GM21447 (cell line): Measurements from ENCODE around the gene ZNF407.

Experiments used
- ATAC-seq: cut with Tn5 transposase; IDR thresholded peaks from one replicate; pipeline ENCODE4 v1.9.1; 2021; ENCODE audit not compliant: unreplicated experiment

ZNF407 gene

DNA sequence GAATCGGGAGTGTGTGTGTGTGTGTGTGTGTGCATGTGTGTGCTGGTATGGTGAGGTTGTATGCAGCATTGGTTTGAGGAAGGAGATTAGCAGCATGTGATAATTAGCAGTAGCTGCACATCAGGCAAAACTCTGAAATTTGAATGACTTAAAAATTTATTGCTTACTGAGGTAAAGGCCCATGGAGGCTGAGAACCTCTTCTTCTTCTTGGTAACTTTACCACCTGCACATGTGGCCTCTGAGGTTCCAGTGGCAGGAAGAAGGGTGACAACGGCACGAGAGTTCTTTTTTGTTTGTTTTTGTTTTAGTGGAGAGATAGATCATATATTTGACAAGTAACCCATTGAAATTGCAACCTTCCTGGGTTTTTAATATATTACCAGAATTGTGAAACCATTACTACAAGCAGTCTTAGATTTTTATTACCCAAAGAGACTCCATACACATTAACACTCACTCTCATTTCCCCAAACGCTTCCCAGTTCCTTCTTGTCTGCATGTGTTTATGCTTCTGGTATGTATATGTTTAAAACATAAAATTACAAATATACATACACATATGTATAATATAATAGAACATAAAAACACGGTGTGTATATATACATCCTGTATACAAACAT is 319.2 kb downstream of the ZNF407 start:
- no peak for ATAC-seq

DNA sequence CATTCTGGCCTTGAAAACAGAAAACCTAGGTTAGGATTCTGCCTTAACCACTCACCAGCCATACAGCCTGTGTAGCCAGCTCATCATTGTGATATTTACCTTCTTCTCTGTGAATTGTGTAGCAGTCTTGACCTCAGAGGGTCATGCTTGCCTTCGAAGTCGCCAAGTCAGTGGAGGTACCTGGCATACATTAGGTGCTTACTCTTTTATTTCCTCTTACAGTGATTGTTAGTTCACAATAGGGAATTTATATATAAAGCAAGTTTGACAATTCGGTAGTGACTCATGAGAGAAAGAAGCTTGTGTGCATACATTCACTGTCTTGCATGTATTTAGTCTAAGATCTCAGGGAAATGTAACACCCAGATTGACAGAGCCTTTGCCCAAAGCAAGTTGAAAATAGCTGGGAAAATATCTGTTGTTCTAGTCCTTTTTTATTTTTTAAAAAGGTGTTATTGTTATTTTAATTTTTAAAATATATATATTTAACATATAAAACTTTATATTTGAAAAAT is 320.7 kb downstream of the ZNF407 start:
- ATAC-seq, result no peak

DNA sequence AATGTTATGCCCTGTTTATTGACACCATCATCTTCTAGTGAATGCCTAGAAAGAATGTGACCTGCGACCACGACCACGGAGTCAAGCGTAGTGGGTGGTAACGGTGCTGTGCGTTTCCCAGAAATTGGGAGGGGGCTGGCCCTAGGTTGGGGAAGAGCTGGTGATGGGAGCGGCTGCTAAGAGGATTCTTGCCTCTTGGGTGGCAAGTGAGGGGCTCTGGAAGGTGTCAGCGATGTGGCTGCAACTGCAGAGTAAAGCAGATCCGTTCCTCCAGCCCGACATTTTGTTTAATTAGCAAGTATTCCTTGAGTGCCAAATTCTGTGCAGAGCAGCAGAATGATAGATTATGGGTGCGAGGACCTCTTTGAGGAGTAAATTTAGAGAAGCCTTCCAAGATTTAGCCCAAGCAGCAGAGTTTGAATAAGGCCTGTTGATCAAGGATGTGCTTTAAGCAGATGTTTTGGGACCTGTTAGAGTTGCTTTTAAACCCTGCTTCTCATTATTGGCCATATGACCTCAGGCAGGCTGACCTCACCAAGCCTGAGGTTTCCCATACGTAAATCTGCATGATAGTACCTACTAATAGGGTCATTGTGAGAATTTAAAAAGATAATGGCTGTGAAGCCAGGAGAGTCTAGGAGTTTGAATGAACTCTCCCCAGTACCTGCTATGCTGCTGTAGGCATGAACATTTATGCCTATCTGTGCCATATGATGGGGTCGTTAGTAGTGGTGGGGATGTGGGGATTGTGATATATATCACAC is 323.6 kb downstream of the ZNF407 start:
- no peak for ATAC-seq

DNA sequence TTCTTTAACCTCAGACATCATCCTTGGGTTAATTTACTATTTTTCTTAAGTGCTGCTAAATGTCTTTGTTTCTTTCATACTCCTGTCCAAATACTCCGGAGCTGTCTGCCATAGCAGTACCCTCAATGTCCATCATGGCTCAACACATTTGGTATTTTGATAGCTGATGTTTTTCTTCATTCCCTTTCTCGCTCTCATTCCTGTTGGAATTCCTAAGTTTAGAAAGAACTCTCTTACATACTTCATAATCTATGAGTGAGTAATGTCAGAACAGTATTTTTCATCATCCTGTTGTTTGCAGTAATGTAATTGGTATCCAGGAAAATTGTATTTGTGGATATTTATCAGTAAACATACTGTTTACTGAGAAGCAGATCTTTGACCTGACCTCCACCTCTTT is 328.4 kb downstream of the ZNF407 start:
- ATAC-seq, result no peak

DNA sequence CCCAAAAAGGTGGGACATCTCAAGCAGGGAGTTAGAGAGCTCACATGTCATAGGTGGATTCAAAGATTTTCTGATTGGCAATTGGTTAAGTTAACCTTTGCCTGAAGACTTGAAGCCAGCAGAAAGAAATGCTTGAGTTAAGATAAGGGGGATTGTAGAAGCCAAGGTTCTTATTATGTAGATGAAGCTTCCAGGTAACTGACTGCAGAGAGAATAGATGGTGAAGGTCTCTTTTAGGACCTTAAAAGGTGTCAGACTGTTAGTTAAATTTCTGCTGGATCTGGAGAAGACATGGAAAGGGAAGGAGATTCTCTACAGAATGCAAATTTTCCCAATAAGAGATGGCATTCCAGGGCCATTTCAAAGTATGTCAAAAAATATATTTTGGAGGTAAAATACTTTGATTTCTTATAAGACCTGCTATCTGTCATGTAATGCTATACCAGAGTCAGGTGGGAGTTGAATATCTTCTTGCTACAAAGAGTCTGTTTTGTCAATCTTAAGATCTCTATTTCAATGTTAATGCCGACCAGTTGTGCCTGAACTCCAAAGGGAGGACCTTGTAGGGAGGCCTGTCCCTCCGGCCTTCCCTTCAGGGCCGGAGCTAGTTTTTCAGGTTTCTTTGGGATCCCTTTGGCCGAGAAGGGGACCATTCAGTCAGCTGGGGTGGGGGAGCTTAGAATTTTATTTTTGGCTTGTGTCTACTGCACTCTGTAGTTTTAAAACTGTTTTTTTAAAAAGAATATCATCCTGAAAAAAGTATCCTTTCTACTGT is 330.7 kb downstream of the ZNF407 start:
- no peak for ATAC-seq

DNA sequence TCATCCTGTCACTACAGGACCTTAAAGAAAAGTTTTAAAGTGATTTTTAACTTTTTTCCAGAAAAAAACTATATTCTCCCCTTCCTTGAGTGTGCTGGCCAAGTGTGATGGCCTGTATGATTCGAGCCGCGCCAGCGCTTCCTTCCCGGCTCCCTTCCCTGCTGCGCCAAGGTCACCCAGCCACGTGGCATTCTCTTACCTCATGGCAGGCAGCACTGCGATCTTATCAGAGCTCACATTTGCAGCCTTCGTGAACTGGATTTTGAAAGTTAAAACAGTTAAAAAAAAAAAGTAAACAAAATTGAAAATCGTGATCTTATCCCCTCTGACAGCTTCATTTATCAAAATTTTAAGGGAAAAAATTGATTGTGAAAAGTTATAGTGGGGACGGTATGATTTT is 331.4 kb downstream of the ZNF407 start:
- ATAC-seq, result no peak

DNA sequence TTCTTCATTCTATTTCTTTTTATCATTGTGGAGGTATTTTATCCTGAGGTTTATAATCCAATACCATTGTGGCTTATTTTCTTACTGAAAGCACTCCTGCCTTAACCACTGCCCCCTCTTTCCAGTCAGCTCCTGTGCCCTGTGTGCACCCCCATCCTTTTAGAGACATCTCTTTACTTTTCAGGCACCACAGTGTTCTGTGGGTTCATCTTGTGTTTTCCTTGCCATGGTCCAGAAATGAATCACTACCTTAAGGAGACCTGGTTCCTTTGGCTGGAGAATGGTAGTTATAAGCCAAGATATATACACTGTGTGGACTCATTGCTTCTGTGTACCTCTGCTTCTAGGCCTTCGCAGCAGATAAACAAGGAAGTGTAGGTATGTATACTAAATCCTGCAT is 332.9 kb downstream of the ZNF407 start:
- ATAC-seq, result no peak

DNA sequence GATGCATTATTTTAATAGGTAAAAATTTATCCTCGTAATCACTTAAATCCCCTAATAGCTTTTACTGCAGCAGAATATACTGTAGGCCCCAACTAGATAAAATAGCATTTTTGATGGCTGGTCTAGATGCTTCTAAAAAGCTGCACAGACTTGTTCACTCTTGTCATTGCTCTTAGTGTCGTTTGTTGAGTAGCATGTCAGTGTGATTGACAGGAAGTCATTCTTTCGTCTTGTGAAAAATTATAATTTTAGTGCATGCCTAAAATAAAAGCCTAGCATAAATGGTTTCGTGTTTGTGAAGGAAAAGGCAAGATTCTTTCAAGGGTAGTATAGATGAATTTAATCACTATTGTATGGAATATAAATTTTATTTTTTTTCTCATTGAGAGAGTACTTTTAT is 336.3 kb downstream of the ZNF407 start:
- ATAC-seq, result no peak

DNA sequence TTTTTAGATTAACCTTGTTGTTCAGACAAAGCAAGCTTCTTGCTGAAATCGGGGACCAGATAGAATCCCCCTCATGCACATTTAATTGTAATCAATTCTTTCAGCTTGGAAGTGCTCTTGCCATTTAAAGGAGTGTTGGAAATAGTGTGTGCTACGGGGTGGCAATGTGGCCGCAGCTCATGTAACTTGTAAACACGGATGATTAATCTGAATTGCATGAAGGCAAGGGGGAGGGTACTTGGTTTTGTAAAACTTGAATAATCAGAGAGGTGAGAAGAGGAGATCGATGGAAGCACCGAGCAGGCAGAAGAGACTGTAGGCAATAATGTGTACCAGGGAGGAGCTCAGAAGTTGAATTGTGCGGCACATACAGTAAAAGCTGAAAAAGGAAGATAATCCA is 337.8 kb downstream of the ZNF407 start:
- no peak for ATAC-seq

DNA sequence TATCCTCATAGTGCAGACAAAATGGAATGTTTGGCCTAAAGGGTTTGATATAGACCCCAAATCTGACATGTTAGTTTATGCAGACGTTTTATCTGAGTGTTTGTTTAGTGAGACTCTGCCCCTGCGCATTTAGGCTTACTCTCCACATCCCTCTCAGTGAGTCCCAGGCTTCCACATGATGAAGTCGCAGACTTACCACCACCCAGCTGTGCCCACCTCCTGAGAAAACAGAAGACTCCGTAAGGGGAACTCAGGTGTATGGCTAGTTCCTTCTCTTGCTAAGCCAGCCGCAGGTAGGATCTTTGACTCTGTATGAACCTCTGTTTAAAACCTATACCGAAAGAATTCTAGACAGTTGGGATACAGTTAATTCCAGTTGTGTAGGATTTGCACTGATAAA is 338.7 kb downstream of the ZNF407 start:
- ATAC-seq, result no peak

DNA sequence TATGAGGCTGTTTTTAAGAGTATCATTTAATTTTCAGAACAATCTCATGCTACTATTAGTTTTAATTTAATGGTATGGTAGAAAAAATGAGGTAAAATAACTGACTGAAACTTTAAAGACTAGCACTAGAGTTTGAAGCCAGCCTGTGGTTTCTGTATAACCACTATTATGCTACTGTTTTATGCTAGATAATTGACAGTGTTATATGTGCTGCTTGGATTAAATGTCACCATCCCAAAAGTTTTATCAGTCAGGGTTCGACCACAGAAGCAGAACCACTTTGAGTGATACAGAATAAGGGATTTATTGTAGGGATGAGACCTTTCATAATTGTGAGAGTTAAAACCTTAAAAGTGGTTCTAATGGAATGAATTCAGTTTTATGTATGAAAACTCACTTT is 339.6 kb downstream of the ZNF407 start:
- no peak for ATAC-seq

DNA sequence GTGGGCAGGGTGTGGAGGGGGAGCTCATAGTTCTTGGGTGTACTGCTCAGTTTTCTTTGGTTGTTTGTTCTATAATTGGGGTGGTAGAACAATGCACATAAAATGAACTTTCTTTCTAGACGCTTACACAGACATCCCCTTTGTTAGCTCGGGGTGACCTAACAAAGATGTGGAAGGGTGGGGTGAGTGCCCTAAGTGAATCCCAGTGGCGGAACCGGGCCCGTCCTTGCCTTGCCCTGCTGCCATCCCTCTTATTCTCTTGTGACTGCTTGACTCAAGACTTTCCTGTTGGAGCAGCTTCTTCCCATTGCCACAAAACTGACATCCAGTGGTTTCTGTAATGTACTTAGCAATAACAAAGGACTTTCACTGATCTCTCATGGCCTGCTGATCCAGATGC is 343.2 kb downstream of the ZNF407 start:
- ATAC-seq, result no peak

DNA sequence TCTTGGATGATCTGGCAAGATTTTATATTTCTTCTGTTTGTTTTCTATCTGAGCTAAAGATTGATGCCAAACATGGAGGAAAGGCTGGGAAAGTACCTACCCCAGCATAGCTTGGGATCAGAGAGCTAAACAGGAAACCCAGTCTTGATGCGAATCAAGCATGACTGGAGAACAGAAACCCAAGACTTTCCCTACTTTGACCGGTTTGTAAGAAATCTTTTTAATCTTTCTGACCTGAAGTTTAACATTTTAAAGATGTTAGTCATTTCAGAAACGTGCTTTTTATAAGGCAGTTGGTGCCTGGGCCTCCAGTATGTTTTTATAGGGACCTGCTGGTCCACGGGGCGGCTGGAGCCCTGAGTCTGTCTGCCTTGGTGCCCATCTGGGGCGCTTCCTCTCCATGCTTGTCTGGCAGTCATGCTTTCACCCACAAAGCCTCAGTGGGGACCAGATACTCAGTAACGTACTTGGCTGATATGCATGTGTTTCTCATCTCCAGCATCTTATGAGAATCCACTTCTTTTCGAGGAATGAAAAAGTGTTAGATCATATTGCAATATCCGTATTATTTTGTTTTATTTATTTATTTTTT is 344.7 kb downstream of the ZNF407 start:
- ATAC-seq, result peak; percentile 84

DNA sequence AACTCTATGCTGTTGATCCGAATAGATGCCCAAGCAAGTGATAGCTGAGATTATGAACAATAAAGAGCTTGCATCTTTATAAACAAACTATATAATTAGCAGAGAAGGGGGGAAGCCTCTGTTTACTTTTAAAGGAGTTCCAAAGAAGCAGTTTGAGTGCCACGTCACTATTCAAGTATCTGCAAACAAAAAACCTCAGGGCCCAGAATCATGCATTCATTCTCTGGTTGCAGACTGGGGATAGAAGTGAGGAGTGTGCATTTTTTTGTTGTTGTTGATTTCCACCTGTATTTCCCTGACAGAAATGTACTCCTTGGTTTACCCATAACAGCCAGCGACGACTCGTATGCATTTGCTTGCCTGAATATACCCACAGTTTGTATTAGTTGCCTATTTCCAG is 347.0 kb downstream of the ZNF407 start:
- no peak for ATAC-seq

DNA sequence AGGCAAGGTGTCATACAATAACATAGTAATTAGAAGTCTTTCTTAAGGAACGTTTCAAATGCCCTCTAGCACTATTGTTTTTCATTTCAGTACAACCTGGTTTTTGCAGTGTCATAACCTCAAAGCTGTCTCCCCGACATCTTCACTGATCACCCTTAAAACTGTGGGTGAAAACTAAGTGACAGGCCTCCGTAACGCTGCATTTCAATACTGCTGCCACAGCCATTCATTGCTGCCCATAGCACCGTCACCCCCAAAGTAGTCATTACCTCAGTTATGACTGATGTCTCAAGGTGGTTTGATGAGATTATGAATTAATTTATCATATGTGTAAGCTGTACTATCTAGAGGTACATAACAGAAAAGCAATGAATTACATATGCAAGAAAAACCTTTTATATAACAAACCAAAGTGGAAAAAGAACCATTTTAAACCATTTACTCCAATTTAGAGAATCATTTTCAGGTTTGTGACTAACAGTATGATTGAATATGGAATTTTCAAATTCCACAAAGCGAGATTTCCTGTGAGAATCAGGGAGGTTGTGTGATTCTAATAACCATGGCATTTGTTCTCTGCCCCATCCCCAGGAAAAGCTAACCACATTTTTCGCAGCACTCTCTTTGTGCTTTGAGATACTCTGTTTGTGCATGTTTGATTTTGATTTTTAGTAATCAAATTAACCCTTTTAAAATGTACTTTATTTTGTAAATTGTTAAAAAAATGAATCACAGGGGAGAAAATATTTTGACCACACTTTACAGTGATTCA is 348.3 kb downstream of the ZNF407 start:
- no peak for ATAC-seq

DNA sequence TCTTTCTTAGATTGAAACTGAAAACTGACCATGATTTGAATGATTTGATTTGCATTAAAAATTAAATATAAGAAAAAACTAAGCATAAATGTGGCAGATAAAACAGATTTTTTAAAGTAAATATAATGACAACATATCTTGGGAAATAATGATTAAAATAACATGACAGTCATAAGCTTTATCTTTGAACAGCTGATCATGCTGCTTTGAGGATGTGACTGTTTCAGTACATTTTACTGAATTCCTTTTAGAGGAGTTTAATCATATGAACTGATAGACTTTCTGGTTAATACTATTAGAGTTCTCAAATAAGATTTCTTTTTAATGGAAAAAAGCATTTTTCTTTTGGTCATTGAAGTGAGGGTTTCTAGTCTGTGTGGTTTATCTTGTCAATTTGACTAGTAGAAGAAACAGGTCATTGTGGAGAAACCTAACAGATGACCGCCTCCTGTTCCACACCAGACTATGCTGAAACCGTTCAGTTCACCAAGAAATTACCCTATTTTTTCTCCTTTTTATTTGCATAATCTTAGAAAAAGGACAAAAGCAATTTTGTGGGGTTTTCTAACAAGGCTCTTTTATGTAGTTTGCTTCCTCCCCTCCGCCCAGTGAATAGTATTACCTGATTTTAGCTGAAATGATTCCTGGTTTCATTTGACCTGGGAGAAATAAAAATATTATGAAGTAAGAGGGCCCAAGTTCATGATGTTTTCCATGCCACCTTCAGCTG is 349.1 kb downstream of the ZNF407 start:
- no peak for ATAC-seq

DNA sequence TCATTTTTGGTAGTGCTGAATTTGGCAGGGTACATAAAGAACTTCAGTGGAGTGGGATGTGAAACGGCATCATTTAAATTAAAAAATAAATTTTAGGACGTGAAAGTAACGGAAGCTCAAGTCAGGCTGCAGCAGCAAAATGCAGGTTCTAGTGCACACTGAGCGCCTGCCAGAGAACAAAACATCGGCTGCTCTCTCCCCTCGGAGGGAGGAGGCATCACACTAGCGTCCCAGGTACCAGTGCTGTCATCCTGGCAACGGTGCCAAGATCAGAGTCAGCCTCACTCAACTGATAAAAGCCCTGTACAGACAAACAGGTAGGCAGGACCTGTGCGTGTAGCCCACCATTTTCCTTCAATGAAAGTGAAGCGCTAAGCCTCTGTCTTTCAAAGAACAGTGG is 349.7 kb downstream of the ZNF407 start:
- no peak for ATAC-seq

DNA sequence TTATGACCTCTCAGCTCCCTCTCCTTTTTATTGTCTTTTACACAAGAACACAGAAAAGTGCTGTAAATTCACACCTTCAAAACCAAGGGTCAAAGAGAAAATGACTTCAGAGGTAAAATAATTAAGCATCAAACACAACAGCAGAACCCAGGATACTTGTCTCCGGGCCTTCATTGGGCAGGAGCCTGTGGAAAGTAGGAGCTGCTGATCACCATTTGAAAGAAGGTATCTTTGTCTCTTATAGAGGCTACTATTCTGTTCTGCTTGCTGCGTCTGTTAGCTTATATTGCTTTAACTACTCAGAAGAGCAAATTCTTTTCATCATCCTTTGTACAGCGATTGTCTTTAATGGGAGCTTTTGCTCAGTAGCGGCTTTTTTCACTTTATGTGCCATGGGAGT is 350.2 kb downstream of the ZNF407 start:
- ATAC-seq, result no peak

DNA sequence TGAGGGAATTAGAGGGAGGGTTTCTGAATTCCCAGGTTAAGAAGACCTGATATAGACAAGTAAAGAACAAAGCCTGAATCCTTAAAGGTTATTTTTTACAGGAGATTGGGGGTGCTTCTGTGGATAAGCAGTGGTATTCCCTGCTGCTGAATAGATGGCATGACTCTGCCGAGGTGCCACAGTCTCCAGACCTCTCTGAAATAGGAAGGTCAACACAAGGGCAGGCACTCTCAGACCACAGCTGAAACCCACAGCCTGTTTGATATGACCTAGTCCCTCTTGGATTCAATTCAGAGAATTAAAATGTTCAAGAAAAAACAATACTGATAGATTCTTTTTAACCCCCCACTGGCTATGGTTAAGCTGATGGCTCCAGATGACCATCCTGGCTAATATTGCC is 351.9 kb downstream of the ZNF407 start:
- no peak for ATAC-seq

DNA sequence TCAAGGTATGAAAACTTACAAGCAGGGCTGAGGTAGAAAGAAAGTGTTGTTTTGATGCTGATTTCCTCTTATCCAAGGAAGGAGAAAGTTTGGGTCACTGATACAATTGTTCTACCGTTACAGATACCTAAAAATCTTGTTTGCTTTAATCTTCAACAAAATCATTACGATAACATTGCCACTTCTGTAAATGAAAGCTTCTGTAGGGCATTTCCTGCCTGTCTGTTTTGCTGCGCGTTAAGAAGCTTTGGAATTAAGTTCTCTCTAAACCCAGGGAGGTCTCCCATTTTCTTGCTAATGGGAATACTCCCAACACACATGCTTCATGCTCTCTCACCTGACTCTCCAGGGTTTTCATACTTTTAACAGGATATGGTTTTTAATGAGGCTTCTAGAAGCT is 352.8 kb downstream of the ZNF407 start:
- ATAC-seq, result no peak
